Right kidney (tissue), 9 donors: Measurements from ENCODE around the gene ZNF90.
A peak's percentile ranks its signal among the peaks of the same experiment; 100 is the strongest.
"Not testable (repeated sequence)": the region's sequence is repeated elsewhere in the genome, so short reads cannot be mapped to it uniquely, and the experiment has no call there.

Experiments
- DNase-seq: peaks from one replicate; pipeline ENCODE4 v3.0.0-alpha.2; 2016
- long read RNA-seq, 8 donors: transcript quantifications; one replicate each; lab custom pipeline, GENCODE V29; 2026

Gene ZNF90
- long read RNA-seq, donor 1, partial matches to known transcripts, result 15 of 17 reads
- long read RNA-seq, donor 1, other reads (novel, unspliced or antisense), result 0 of 17 reads
- long read RNA-seq, donor 2, result 0 reads
- long read RNA-seq, donor 3, partial matches to known transcripts, result 6 of 6 reads
- long read RNA-seq, donor 3, other reads (novel, unspliced or antisense), result 0 of 6 reads
- long read RNA-seq, donor 4, partial matches to known transcripts, result 9 of 10 reads
- long read RNA-seq, donor 4, other reads (novel, unspliced or antisense), result 0 of 10 reads
- long read RNA-seq, donor 5, partial matches to known transcripts, result 9 of 9 reads
- long read RNA-seq, donor 5, other reads (novel, unspliced or antisense), result 0 of 9 reads
- long read RNA-seq, donor 6, partial matches to known transcripts, result 7 of 8 reads
- long read RNA-seq, donor 6, other reads (novel, unspliced or antisense), result 0 of 8 reads
- long read RNA-seq, donor 7, result 0 reads
- long read RNA-seq, donor 8, partial matches to known transcripts, result 15 of 16 reads
- long read RNA-seq, donor 8, other reads (novel, unspliced or antisense), result 0 of 16 reads

GRCh38 chr19:20077791-20078463 lies at the start of gene ZNF90:
TSS of gene ZNF90 (plus strand) at chr19:20078000. CDS start at chr19:20078133, 133 bp downstream.
- peak; percentile 89 for DNase-seq

GRCh38 chr19:20028611-20029010 lies 49.2 kb upstream of the ZNF90 start:
- no peak for DNase-seq

- DNase-seq, result no peak
Measured at GRCh38 chr19:20035935-20036334, 41.9 kb upstream of the ZNF90 start.

GRCh38 chr19:20038358-20039202 lies 39.2 kb upstream of the ZNF90 start:
- no peak for DNase-seq

GRCh38 chr19:20039203-20039723 lies 38.5 kb upstream of the ZNF90 start, which contains the start of gene ZNF682:
TSS of gene ZNF682 (minus strand) at chr19:20039505. CDS start at chr19:20039345, 160 bp downstream.
- DNase-seq, result peak; percentile 98

GRCh38 chr19:20044663-20045062 lies 33.1 kb upstream of the ZNF90 start:
- no peak for DNase-seq

GRCh38 chr19:20045742-20046141 lies 32.1 kb upstream of the ZNF90 start:
- not testable (repeated sequence) for DNase-seq

GRCh38 chr19:20051841-20052768 lies 25.7 kb upstream of the ZNF90 start:
- DNase-seq, result peak; percentile 82

- DNase-seq, result not testable (repeated sequence)
Measured at GRCh38 chr19:20058738-20059137, 19.1 kb upstream of the ZNF90 start.

- no peak for DNase-seq
Measured at GRCh38 chr19:20060282-20060681, 17.5 kb upstream of the ZNF90 start.

GRCh38 chr19:20066861-20067260 lies 10.9 kb upstream of the ZNF90 start:
- no peak for DNase-seq

GRCh38 chr19:20067943-20068342 lies 9.9 kb upstream of the ZNF90 start:
- DNase-seq, result no peak

GRCh38 chr19:20068559-20068958 lies 9.2 kb upstream of the ZNF90 start:
- DNase-seq, result not testable (repeated sequence)

GRCh38 chr19:20070691-20071090 lies 7.1 kb upstream of the ZNF90 start:
- no peak for DNase-seq

GRCh38 chr19:20072936-20073335 lies 4.9 kb upstream of the ZNF90 start:
- no peak for DNase-seq

GRCh38 chr19:20078581-20079031 lies 806 bp downstream of the ZNF90 start:
- DNase-seq, result peak; percentile 62

GRCh38 chr19:20079476-20079875 lies 1.7 kb downstream of the ZNF90 start:
- DNase-seq, result no peak

GRCh38 chr19:20080656-20081055 lies 2.9 kb downstream of the ZNF90 start:
- DNase-seq, result no peak

GRCh38 chr19:20082232-20082833 lies 4.5 kb downstream of the ZNF90 start:
- DNase-seq, result not testable (repeated sequence)

- not testable (repeated sequence) for DNase-seq
Measured at GRCh38 chr19:20082876-20083275, 5.1 kb downstream of the ZNF90 start.
